ENCODE data around the gene MYLK3.

Gene MYLK3

DNA sequence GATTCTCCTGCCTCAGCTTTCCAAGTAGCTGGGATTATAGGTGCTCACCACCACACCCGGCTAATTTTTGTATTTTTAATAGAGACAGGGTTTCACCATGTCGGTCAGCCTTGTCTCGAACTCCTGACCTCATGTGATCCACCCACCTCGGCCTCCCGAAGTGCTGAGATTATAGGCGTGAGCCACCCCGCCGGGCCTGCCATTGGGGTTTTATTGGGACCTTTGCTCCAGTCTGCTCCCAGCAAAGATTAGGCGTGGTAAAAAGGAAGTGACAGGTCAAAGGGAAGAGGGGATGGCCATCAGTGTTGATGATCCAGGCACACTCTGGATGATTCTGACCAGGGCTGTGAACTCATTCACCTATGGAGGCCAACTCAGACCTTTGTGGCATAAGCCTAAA lies 20.5 kb downstream of the MYLK3 start:
- in situ Hi-C loops (cut with HindIII; ENCODE audit: low pct_ligation_motif_present, low sequenced_read_pairs): no loop called here
- H3K4me3 ChIP-seq (ENCODE audit: low read depth, low read length): no peak overlapping the region

DNA sequence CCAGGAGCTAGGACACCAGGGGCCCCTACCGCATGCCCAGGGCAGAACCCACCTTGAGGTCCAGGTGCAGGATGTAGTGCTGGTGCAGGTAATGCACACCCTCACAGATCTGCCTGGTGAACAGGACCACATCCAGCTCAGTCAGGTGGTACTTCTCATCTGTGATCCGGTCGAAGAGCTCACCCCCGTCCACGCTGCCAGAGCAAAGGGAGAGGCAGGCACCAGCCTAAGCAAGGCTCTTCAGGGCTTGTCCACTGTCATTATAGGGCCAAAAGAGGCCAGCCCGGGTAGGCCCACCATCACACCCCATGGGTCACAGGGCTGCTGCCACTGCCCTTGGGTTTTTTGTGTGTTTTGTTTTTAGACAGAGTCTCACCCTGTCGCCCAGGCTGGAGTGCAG lies 21.0 kb downstream of the MYLK3 start:
- H3K4me3 ChIP-seq (ENCODE audit: low read depth, low read length): no peak overlapping the region
- TF ChIP-seq, protein P1, sequence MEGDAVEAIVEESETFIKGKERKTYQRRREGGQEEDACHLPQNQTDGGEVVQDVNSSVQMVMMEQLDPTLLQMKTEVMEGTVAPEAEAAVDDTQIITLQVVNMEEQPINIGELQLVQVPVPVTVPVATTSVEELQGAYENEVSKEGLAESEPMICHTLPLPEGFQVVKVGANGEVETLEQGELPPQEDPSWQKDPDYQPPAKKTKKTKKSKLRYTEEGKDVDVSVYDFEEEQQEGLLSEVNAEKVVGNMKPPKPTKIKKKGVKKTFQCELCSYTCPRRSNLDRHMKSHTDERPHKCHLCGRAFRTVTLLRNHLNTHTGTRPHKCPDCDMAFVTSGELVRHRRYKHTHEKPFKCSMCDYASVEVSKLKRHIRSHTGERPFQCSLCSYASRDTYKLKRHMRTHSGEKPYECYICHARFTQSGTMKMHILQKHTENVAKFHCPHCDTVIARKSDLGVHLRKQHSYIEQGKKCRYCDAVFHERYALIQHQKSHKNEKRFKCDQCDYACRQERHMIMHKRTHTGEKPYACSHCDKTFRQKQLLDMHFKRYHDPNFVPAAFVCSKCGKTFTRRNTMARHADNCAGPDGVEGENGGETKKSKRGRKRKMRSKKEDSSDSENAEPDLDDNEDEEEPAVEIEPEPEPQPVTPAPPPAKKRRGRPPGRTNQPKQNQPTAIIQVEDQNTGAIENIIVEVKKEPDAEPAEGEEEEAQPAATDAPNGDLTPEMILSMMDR (IDR thresholded peaks at IDR 0.05; ENCODE audit: low read depth, low read length, missing control alignments): no peak
- no peaks in the 10 kb centered on the region for H3K36me3 ChIP-seq (replicated peaks)
- in situ Hi-C loops (cut with HindIII; ENCODE audit: low pct_ligation_motif_present, low sequenced_read_pairs): no loop called here
- H3K27me3 ChIP-seq (replicated peaks): no peaks in the 10 kb centered on the region
- no peak overlapping the region for H3K27ac ChIP-seq
- no peak for DNase-seq

More for the DNA sequence above, 20.5 kb downstream of the MYLK3 start:
- no peak overlapping the region for H3K27ac ChIP-seq
- H3K36me3 ChIP-seq (replicated peaks): no peaks in the 10 kb centered on the region
- no peak for DNase-seq
- TF ChIP-seq, protein P1 (IDR thresholded peaks at IDR 0.05; ENCODE audit: low read depth, low read length, missing control alignments): no peak
- no peaks in the 10 kb centered on the region for H3K27me3 ChIP-seq (replicated peaks)

DNA sequence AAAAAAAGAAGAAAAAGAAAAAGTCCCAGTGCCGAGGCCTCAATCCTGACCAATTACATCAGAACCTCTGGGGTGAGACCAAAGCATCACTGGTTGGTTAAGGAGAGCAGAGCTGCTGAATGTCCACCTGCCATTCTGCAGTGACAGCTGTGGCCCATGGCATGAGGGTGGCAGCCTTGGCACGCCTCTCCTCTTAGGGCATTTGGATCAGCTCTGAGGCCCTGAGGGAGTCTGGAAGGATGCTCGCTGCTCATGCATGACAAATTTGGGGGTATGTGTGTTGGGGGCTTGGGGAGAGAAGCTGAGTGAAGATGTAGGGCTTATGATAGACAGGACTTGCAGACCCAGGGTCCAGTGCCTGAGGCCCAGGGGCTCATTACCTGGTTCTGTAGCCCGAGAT lies 26.3 kb downstream of the MYLK3 start:
- Histone ChIP-seq H3K27ac (no peak overlapping the region), H3K36me3 (replicated peaks) (no peaks in the 10 kb centered on the region), H3K4me3 (ENCODE audit: low read depth, low read length) (no peak overlapping the region), H3K27me3 (replicated peaks) (no peaks in the 10 kb centered on the region)
- TF ChIP-seq, protein P1 (IDR thresholded peaks at IDR 0.05; ENCODE audit: low read depth, low read length, missing control alignments): no peak
- in situ Hi-C loops (cut with HindIII; ENCODE audit: low pct_ligation_motif_present, low sequenced_read_pairs): no loop called here
- no peak for DNase-seq

DNA sequence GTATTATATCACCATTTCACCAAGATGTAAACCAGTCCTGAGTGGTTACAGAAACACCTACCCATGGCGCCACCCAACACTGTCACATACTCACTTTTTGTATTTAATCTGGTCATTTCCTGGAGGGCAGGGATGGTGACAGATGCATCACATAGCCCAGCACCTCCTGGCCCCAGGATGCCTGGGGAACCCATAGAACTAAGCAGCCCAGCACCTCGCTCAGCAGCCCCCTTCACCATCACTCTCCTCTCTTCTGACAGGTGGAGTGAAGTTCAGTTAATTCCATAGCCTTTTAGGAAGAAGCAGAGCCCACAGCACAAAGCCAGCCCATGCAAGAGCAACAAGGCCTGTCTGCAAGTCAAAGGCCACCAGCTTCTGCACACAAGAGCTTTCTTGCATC lies 27.5 kb downstream of the MYLK3 start:
- no peak for DNase-seq
- no peak overlapping the region for H3K4me3 ChIP-seq (ENCODE audit: low read depth, low read length)
- no peaks in the 10 kb centered on the region for H3K27me3 ChIP-seq (replicated peaks)
- no peak overlapping the region for H3K27ac ChIP-seq
- H3K36me3 ChIP-seq (replicated peaks): no peaks in the 10 kb centered on the region
- in situ Hi-C loops (cut with HindIII; ENCODE audit: low pct_ligation_motif_present, low sequenced_read_pairs): no loop called here
- TF ChIP-seq, protein P1 (IDR thresholded peaks at IDR 0.05; ENCODE audit: low read depth, low read length, missing control alignments): no peak

DNA sequence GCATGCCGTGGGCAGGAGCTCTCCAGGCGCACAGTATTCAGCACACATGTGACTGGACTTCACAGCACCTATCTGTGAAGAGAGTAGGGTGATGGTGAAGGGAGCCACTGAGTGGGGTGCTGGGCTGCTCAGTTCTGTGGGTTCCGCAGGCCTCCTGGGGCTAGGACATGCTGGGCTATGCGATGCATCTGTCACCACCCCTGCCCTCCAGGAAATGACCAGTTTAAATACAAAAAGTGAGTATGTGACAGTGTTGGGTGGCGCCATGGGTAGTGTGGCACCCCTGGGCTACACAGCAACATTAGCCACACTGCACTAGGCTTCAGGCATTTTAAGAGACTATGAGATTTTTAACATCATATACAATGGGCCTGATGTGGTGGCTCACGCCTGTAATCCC lies 28.6 kb downstream of the MYLK3 start:
- no peak overlapping the region for H3K4me3 ChIP-seq (ENCODE audit: low read depth, low read length)
- no peak for DNase-seq
- TF ChIP-seq, protein P1 (IDR thresholded peaks at IDR 0.05; ENCODE audit: low read depth, low read length, missing control alignments): no peak
- in situ Hi-C loops (cut with HindIII; ENCODE audit: low pct_ligation_motif_present, low sequenced_read_pairs): no loop called here
- H3K27me3 ChIP-seq (replicated peaks): no peaks in the 10 kb centered on the region
- H3K27ac ChIP-seq: no peak overlapping the region
- H3K36me3 ChIP-seq (replicated peaks): no peaks in the 10 kb centered on the region

DNA sequence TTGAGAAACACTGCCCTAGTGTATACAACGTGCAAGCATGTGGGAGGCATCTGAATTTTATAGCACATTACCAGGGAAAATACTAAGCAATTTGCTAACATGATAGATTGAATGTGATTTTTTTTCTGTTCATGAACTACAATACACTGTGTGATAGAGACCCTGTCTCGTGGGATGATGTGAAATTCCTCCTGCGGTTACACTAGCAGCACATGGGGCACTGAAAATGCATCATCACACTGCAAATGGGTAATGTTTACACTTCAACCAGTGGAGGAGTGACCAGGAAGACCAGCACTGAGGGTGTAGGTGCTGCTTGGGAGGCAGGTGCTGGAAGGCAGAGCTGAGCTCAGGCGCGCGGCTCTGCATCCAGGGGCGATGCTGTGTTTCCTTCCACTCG lies 29.9 kb downstream of the MYLK3 start:
- in situ Hi-C loops (cut with HindIII; ENCODE audit: low pct_ligation_motif_present, low sequenced_read_pairs): no loop called here
- no peak for DNase-seq
- TF ChIP-seq, protein P1 (IDR thresholded peaks at IDR 0.05; ENCODE audit: low read depth, low read length, missing control alignments): no peak
- Histone ChIP-seq H3K36me3 (replicated peaks) (no peaks in the 10 kb centered on the region), H3K4me3 (ENCODE audit: low read depth, low read length) (no peak overlapping the region), H3K27me3 (replicated peaks) (no peaks in the 10 kb centered on the region), H3K27ac (no peak overlapping the region)

Measured in brain microvascular endothelial cell (primary cell).